Keratinocyte (primary cell): ENCODE data around the gene SEMA3A. TPM values are rescaled to one million over a fixed set of nuclear protein-coding genes. Genes with fewer than 3 reads are reported as not detected.

ENCODE experiments used
- DNase-seq: peaks from one replicate; pipeline ENCODE4 v3.0.0-alpha.2; 2011; ENCODE audit warnings: low read depth, missing footprints, low spot score
- FAIRE-seq: peaks from 2 replicates; lab custom pipeline; 2011; peaks lifted over from hg19 to GRCh38; lab: Jason Lieb, UNC
- H2AFZ ChIP-seq: 2 replicates; pipeline ENCODE4 v1.6.0; 2012; ENCODE audit warnings: low read length, control low read depth, inconsistent platforms; ENCODE audit not compliant: control insufficient read depth
- H3K27ac ChIP-seq: 2 replicates; pipeline ENCODE4 v1.5.1; 2011; ENCODE audit warnings: low read length; ENCODE audit not compliant: control insufficient read depth, insufficient read depth
- H3K27me3 ChIP-seq: 3 replicates; pipeline ENCODE4 v1.6.0; 2011; ENCODE audit warnings: low read length; ENCODE audit not compliant: control insufficient read depth, insufficient read depth; ENCODE audit errors: extremely low read depth
- H3K36me3 ChIP-seq, 2 experiments: 2 replicates in 1 of 2; 3 replicates in 1 of 2; pipeline ENCODE4 v1.5.1; 2011; ENCODE audit warnings: low read length in 2 of 2, mild to moderate bottlenecking in 1 of 2; ENCODE audit not compliant: control insufficient read depth in 2 of 2, insufficient read depth in 2 of 2; ENCODE audit errors: extremely low read depth in 1 of 2
- H3K4me1 ChIP-seq: 3 replicates; pipeline ENCODE4 v1.5.1; 2011; ENCODE audit warnings: low read length; ENCODE audit not compliant: control insufficient read depth, insufficient read depth; ENCODE audit errors: extremely low read depth
- H3K4me2 ChIP-seq: 3 replicates; pipeline ENCODE4 v1.6.0; 2011; ENCODE audit warnings: low read depth, low read length; ENCODE audit not compliant: control insufficient read depth, insufficient read depth; ENCODE audit errors: extremely low read depth
- H3K4me3 ChIP-seq, 3 experiments: fragments of 200-600 bp in 1 of 3; sonication (generic) in 1 of 3; 2 replicates in 2 of 3; 3 replicates in 1 of 3; pipeline ENCODE4 v1.5.1; 2011 to 2016; ENCODE audit warnings: low read length in 3 of 3, mild to moderate bottlenecking in 3 of 3, control low read depth in 2 of 3, inconsistent platforms in 1 of 3, low read depth in 1 of 3, mixed read lengths in 1 of 3, mixed run types in 1 of 3, moderate library complexity in 1 of 3; ENCODE audit not compliant: control insufficient read depth in 2 of 3, insufficient read depth in 2 of 3; ENCODE audit errors: extremely low read depth in 1 of 3
- H3K79me2 ChIP-seq: 2 replicates; pipeline ENCODE4 v1.6.0; 2012; ENCODE audit warnings: low read length; ENCODE audit not compliant: control insufficient read depth, insufficient read depth
- H3K9ac ChIP-seq: 3 replicates; pipeline ENCODE4 v1.6.0; 2011; ENCODE audit warnings: low read length; ENCODE audit not compliant: control insufficient read depth, insufficient read depth; ENCODE audit errors: extremely low read depth
- H3K9me1 ChIP-seq: 3 replicates; pipeline ENCODE4 v1.6.0; 2011; ENCODE audit warnings: low read length; ENCODE audit not compliant: control insufficient read depth, insufficient read depth; ENCODE audit errors: extremely low read depth
- H3K9me3 ChIP-seq: 2 replicates; pipeline ENCODE4 v1.5.1; 2012; ENCODE audit warnings: low read depth, low read length; ENCODE audit not compliant: control insufficient read depth
- H4K20me1 ChIP-seq: 3 replicates; pipeline ENCODE4 v1.6.0; 2011; ENCODE audit warnings: low read length; ENCODE audit not compliant: control insufficient read depth, insufficient read depth; ENCODE audit errors: extremely low read depth
- EZH2 ChIP-seq: IDR thresholded peaks from one replicate; pipeline ENCODE4 v1.6.1; 2012; ENCODE audit warnings: inconsistent platforms, mild to moderate bottlenecking, low read length, moderate library complexity
- dilution Hi-C: fragments of 300-500 bp; cut with MboI; formaldehyde crosslinking; loops from one replicate; pipeline ENCODE4 v1.7.0; 2020; ENCODE audit warnings: low sequenced_read_pairs; ENCODE audit not compliant: extremely low pct_ligation_motif_present
- polyA plus RNA-seq, 5 experiments: library from polyadenylated mRNA; depleted of rRNA in 3 of 5; stranded (reverse) in 3 of 5; stranded (forward) in 1 of 5; unstranded in 1 of 5; fragments of >200 nt; gene quantifications; 1 replicate in 1 of 5; 2 replicates in 3 of 5; 3 replicates in 1 of 5; pipeline versions ENCODE4 v1.2.1 to v1.2.3, GENCODE V29; 2011 to 2012; ENCODE audit warnings: missing spikeins in 2 of 5, low read depth in 1 of 5, low replicate concordance in 1 of 5
- TF ChIP-seq, protein P1 (sequence below), 3 experiments: IDR thresholded peaks in 1 of 3; conservative IDR thresholded peaks in 1 of 3; optimal IDR thresholded peaks in 1 of 3; 2 replicates in 2 of 3; 3 replicates in 1 of 3; pipeline versions ENCODE3 to v1.5.1; 2011; ENCODE audit warnings: low read length in 3 of 3, mild to moderate bottlenecking in 3 of 3, moderate library complexity in 2 of 3, control low read depth in 1 of 3, inconsistent platforms in 1 of 3; ENCODE audit not compliant: insufficient read depth in 2 of 3; ENCODE audit errors: extremely low read depth in 1 of 3

Gene SEMA3A
- polyA plus RNA-seq, 1 donor (not counting 4 experiments of a cell fraction or from before 2014, with no cell fraction given), result 2.1 TPM

DNA sequence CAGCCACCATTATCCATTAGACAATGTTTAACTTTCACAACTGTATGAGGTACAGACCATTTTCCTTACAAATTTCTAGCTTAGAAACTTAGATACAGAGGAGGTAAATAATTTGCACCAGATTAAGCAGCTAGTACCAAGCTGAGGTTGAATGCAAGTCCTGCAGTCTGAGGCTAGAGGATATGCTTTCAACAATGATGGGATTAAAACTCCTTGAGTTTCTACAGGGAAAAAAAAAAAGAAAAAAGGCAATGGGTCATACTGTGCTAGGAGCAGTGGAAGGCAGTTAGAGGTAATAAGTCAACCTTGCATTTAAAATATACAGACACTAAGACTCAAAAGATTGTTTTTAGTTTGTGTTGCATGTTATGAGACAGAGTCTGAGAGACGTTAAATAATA lies 86.5 kb downstream of the SEMA3A start:
- no peaks in the 10 kb centered on the region for H3K27me3 ChIP-seq
- dilution Hi-C loops, result no loop called here
- H2AFZ ChIP-seq, result no peak overlapping the region
- FAIRE-seq, result no peak
- H3K27ac ChIP-seq, result no peak overlapping the region
- no peak overlapping the region for H3K4me3 ChIP-seq
- DNase-seq, result no peak
- no peaks in the 10 kb centered on the region for H3K36me3 ChIP-seq
- peaks cover under 1% of the 10 kb centered on the region for H3K4me1 ChIP-seq
- H4K20me1 ChIP-seq, result no peaks in the 10 kb centered on the region
- no peaks in the 10 kb centered on the region for H3K9me3 ChIP-seq
- no peaks in the 10 kb centered on the region for H3K9me1 ChIP-seq
- no peak overlapping the region for H3K9ac ChIP-seq
- no peak overlapping the region for H3K4me2 ChIP-seq
- no peaks in the 10 kb centered on the region for H3K79me2 ChIP-seq
- TF ChIP-seq, protein P1, sequence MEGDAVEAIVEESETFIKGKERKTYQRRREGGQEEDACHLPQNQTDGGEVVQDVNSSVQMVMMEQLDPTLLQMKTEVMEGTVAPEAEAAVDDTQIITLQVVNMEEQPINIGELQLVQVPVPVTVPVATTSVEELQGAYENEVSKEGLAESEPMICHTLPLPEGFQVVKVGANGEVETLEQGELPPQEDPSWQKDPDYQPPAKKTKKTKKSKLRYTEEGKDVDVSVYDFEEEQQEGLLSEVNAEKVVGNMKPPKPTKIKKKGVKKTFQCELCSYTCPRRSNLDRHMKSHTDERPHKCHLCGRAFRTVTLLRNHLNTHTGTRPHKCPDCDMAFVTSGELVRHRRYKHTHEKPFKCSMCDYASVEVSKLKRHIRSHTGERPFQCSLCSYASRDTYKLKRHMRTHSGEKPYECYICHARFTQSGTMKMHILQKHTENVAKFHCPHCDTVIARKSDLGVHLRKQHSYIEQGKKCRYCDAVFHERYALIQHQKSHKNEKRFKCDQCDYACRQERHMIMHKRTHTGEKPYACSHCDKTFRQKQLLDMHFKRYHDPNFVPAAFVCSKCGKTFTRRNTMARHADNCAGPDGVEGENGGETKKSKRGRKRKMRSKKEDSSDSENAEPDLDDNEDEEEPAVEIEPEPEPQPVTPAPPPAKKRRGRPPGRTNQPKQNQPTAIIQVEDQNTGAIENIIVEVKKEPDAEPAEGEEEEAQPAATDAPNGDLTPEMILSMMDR (optimal IDR thresholded peaks at IDR 0.05 in 1 of 3, IDR thresholded peaks at IDR 0.05 in 1 of 3, conservative IDR thresholded peaks at IDR 0.05 in 1 of 3; ENCODE audit: extremely low read depth in 1 of 3, insufficient read depth in 2 of 3, low read length in 3 of 3), result no peak
- TF ChIP-seq EZH2, result no peak

DNA sequence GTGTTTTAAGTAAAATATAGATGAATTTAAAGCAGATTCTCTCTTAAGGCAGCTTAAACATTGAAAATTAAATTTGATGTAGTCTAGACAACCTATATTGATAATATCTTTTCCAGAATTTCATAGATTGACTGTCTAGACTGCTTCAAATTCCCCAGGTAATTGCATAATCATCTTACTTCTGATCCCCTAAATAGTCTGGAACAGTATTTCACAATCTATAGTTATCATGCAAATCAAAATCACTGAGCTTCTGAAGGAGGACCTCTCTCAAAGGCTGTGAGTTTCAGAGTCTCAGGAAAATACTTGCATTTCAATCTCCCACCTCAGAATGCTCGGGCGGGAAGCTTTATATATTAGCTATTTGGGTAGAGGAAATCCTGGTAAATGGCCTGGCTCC lies 87.3 kb downstream of the SEMA3A start:
- no peaks in the 10 kb centered on the region for H3K79me2 ChIP-seq
- no peaks in the 10 kb centered on the region for H3K9me1 ChIP-seq
- no peak overlapping the region for H3K4me2 ChIP-seq
- H3K4me1 ChIP-seq, result no peaks in the 10 kb centered on the region
- no peak overlapping the region for H3K9ac ChIP-seq
- no peak for FAIRE-seq
- no peaks in the 10 kb centered on the region for H3K36me3 ChIP-seq
- dilution Hi-C loops, result no loop called here
- no peaks in the 10 kb centered on the region for H4K20me1 ChIP-seq
- no peak overlapping the region for H3K27ac ChIP-seq
- H3K4me3 ChIP-seq, result no peak overlapping the region
- H3K27me3 ChIP-seq, result no peaks in the 10 kb centered on the region
- no peaks in the 10 kb centered on the region for H3K9me3 ChIP-seq
- H2AFZ ChIP-seq, result no peak overlapping the region
- no peak for DNase-seq
- TF ChIP-seq EZH2, result no peak
- TF ChIP-seq, protein P1 (optimal IDR thresholded peaks at IDR 0.05 in 1 of 3, IDR thresholded peaks at IDR 0.05 in 1 of 3, conservative IDR thresholded peaks at IDR 0.05 in 1 of 3; ENCODE audit: extremely low read depth in 1 of 3, insufficient read depth in 2 of 3, low read length in 3 of 3), result no peak
